Measurements from ENCODE around the gene ITGB2.

The ITGB2 gene

DNA sequence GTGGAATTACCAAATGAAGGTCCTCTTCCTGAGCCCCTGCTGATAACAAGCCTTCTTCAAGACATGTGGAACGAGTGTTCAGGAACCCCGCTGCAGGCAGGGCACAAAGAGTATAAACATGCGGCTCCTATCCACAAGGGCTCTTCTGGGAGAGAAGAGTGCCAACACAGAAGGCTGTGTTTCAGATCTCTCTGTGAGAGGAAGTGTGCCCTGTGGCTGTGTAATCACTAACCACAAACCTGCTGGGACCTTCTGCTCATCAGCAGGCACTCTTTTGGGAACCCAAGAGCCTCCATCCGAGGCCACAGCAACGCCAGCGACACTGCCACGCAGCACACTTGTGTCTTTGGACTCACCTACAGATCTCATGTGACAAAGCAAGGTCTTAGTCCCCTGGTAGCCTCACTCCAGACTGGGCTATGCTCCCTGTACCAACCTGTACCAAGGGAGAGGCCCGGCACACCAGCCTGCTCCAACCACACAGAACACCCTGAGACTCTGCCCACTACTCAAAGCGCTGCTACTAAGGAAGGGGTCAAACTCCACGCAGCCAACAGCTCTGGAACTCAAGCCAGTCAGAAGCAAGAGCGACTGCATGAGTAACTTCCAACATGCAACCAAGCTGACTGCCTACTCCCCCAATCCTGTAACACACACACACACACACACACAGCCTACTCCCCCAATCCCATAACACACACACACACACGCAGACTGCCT, 55.0 kb downstream of the ITGB2 start:
- no peak for DNase-seq

DNA sequence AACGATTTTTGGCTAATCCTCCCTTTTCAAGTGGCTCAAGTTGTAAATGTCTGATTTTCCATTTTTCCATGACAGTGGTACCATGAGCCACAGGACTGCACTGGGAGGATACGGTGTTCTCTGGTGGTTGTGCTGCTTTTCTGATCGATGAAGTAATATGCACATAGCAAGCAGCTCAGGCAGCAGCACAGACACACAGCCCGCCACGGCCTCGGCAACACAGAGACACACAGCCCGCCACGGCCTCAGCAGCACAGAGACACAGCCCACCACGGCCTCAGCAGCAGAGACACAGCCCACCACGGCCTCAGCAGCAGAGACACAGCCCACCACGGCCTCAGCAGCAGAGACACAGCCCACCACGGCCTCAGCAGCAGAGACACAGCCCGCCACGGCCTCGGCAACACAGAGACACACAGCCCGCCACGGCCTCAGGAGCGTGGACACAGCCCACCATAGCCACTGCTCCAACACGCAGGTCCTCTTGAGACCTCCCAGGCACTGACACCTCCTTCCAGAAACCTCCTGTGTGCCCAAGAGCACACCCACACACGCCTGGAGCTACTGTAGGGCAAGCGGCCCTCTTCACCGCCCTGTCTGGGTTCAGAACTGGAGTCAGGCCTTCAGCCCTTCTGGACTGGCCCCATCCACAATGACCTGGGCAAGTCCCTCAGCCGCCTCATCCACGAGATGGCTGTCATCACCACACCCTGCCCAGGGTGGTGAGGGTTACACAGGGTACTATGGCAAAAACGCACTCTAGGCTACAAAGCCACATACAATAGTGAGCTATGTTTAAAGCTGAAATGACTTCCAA, 57.6 kb downstream of the ITGB2 start:
- no peak for DNase-seq

DNA sequence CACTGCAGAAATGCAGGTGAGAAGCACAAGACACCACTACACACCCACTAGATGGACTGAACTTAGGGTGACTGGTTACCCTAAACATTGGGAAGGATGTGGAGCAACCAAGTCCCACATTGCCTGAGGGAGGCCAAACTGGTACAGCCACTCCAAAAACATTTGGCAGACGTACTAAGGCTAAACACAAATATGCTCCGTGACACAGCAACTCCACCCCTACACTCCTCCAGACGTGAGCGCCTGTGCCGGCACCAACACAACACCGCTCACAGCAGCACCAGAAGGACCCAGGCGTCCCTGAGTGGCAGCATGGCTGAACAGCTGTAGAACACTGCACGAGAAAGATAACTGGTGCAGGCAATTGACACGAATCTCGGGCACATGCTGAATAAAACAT, 61.9 kb downstream of the ITGB2 start:
- no peak for DNase-seq

DNA sequence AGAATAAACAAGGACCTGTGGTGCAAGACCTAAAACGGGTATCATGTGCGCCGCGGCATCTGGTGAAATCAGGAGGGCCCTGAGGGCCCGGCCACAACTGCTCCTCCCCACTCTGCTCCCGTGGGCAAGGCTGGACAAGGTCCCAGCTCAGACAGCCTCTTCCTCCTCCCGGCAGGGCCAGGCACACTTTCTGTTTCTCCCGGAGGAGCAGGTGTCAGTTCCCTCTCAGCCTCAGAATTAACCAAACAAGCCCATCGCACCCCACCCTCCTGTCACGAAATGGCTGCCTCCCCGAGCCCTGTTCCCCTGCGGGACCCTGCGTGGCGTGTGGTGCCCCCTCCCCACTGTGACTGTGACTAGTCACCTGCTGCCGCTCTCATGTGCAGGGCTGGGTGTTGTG, 62.4 kb downstream of the ITGB2 start:
- no peak for DNase-seq

- DNase-seq = no peak
These were observed 63.4 kb downstream of the ITGB2 start for GRCh38 chr21:44857127-44857892.

DNA sequence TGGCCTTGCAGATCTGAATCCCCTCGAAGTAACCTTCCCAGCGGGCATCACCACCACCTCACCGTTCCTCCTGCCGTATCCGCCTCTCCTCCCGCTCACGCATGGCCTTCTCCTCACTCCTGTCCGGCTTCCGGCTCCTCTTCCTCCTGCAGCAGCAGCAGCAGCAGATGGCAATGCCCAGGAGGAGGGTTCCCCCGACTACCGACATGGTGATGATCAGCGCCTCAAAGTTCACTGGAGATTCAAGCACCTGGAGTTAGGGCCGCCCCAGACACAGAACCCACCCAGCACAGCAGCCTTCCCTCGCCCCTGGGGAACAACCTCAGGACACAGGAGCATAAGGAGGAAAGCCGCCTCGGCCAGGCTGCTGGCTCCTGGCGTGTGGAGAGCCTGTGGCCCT, 64.6 kb downstream of the ITGB2 start:
- no peak for DNase-seq

DNA sequence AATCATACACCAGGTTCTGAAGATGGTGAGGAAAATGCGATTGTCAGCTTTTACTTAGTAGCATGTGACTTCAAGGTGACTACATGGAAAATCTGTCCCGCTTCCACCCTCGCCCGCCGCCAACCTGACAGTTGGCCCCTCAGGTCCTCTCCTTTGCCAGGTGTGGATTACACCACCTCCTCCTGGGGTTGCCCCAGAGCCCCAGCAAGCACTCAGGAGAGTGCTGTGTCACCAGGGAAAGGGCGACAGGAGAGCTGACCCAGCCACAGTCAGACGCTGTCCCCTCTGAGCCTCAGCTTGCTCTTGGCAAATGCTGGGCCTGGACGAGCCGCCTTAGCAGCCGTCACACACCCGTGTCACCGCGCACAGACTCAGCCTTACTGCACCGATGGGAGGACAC, 65.1 kb downstream of the ITGB2 start:
- no peak for DNase-seq

DNA sequence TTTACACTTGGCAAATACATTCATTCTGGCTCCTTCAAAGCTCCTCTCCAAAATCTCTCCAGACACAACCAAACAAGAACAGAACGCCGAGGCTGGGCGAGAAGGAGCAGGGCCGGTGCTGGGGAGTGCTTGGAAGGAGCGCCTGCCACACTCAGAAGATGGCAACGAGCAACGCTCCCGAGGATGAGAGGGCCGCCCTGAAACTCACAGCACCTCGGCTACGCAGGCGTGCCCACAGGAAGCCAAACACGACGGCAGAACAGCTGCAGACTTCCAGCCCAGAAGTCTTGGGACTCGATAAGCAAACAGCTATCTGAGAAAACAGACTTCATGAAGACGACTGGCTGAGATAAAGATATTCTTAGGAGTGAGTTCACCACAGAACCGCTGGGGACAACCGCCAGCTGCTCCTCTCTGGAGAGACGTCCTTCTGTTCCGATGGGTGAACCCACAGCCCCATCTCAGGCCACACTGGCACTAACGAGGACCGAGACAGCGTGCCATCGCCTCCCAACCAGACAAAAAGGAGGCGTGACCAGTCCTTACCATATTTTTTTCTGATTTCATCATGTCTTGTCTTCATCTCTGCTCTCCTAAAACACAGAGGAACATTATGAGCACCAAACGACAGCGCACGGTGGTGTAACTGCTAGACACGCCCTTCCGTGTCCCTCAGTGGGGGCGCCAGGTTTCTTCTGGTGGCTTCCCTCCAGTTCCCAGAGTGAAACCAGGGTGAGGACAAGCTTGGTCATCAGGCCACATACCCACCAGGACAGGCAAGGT, 65.8 kb downstream of the ITGB2 start:
- no peak for DNase-seq

DNA sequence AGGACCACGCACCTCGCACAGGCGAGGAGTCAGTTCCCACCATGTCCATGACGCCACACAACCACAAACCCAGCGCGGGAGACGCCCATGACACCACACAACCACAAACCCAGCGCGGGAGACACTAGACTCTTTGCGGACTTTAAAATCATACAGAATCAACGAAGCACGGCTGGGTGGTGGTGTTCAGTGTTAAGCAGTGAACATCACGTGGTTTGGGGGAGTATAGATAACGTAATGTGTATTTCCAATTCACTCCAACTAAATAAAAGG, 66.4 kb downstream of the ITGB2 start:
- no peak for DNase-seq

GRCh38 chr21:44853601-44854390, 66.9 kb downstream of the ITGB2 start:
- no peak for DNase-seq

- DNase-seq = no peak
These were observed 69.6 kb downstream of the ITGB2 start for GRCh38 chr21:44850905-44851657.

DNA sequence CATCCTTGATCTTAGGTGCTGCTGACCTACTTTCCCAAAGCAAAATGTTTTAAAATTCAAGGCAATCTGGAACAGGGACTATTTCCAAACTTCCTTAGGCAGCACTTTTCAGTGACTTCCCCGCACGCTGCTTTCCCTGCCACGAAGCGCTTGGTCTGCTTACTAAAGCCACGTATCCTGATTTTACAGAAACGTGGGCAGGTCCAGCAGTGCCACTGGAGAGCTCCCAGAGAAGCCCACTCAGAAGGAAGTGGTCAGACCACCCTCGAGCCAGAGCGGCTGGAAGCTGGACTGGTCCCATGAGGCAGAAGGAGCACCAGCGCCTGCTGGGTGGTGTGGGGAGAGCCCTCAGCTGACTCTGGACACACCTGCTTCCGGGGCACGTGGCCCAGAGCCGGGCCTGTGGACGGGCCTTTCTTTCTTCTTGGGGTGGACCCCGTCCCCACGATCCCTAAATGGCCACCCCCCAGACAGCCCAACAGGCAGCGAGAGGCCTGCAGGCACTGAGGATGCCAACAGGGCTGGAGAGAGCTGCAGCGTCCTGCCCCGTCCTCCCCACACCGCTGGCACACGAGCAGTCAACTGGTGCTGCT, 70.4 kb downstream of the ITGB2 start:
- DNase-seq = no peak

- no peak for DNase-seq
These were observed 71.0 kb downstream of the ITGB2 start for GRCh38 chr21:44849616-44850130.

GRCh38 chr21:44848821-44849521, 71.7 kb downstream of the ITGB2 start:
- no peak for DNase-seq

- DNase-seq = no peak
These were observed 73.2 kb downstream of the ITGB2 start for GRCh38 chr21:44847261-44848056.

DNA sequence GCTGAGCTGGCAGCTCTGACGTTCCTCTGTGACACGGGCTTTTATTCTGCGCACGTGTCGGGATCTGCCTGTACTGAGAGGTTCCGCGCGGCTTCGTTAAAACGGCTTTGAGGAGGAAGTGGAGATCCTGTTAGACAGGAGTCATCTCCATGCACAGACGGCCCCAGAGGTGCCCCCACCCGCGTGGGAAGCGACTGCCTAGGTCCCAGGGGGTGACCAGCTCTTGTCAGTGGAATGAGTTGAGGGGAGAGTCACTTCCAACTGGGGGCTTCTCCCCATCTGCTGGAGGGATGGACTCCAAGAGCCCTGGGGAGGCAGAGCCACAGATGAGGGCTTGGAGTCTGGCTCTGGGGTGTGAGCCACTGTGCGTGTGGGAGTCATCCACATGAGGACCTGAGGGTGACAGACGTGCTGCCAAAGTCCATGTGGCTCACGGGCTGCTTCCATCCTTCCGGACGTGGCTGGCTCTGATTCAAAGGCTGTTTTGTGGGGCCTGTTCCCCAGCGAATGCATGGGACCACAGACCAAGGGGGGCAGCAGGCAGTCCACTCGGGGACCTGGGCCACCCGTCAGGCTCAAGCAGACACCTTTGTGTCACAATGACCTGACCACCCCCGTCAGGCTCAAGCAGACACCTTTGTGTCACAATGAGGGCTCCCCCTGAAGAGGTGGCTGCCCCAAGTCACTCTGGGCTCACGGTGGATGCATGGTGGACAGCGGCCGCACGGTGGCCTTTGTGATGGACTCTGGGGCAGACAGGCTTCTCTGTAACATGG, 74.0 kb downstream of the ITGB2 start:
- DNase-seq = peak; percentile 43

DNA sequence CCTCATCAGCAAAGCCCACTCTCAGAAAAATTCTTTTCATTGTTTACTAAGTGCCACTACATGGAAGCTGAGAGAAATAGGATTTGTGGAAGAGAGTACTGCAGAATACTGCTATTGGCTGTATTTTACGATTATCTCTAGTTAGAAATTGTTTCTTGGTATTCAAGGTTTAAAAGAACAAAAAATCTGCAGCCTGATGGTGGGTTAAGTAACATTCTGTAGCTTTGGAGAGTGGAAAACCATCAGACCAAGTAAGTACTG, 74.5 kb downstream of the ITGB2 start:
- DNase-seq = no peak

DNA sequence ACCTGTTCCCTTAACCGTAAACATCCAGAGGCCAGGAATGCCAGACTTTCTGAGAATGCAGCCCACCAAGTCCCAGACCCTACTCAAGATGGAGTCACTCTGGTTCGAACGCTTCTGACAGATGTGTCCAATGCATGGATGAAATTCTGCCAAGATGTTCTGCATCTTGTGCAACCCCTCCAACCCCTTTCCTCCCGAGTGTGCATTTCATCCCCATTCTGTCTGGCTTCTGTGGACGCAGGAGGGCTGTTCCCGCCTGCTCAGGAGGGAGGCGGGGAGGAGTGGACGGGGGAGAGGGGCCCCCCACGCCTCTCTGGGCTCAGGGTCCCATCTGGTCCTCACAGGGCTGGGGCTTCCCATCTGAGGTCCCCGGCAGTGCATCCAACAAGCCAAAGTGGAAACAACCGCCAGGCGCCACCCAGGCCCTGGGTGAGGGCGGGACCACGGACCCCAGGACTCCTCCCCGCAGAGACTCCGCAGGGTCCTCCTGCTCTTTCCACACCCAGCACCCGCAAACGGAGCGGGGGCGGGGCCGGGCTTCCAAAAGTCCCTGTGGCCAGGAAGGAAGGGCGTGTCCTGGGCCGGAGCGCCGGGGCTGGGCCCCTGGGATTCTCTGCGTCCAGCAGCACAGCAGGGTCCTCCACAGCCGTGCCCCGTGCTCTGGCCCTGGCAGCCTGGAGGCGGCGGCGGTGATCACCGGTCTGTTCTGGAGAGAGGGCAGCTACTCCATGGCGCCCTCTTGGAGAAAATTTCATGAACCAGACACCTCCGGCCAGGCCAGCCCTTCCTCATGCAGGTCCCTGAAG, 75.1 kb downstream of the ITGB2 start:
- DNase-seq = peak; percentile 56
